NB4 (cell line): ENCODE data around the gene ARHGEF16.

ENCODE experiments used
- POLR2A ChIP-seq: IDR thresholded peaks from 2 replicates; pipeline ENCODE4 v1.6.1; 2011; ENCODE audit warnings: mild to moderate bottlenecking; ENCODE audit not compliant: insufficient read length; ENCODE audit errors: extremely low read depth
- TF ChIP-seq, protein P1 (sequence below): IDR thresholded peaks from one replicate; pipeline ENCODE4 v1.5.1; 2012; ENCODE audit warnings: low read depth, low read length

DNA sequence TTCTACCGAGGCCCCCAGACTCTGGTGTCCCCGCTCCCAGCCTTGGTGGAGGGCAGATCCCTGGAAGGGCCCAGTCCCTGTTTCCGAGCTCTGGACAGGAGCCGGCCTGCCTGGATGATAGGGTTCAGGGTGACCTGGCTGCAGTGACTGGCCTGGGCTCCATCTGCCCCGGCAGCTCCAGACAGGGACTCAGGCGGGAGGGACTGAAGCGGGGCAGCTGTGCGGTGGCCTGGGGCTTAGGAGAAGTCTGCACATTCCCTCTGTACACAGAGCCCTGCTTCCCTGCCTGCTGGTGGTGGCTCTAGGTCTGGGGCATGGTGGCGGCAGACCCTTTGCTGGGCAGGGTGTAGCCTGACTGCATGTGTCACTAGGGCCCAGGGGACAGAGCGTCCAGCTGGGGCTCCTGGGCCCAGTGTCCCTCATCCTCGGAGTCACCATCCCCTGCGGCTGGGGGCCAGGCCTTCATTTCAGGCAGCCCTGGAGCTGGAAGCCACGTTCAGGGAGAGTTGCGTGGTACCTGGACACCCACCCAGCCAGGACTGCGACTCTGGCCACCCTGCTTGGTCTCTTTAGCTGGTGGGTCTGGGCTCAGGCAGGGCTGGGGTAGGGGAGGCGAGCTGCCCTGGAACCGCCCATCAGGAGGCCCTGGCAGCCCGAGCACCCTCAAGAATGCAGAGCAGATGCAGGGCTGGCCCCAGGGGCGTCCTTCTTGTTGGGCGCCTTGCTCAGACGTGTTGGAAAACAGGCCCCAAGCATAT lies 9.6 kb downstream of the ARHGEF16 start:
- TF ChIP-seq, protein P1, sequence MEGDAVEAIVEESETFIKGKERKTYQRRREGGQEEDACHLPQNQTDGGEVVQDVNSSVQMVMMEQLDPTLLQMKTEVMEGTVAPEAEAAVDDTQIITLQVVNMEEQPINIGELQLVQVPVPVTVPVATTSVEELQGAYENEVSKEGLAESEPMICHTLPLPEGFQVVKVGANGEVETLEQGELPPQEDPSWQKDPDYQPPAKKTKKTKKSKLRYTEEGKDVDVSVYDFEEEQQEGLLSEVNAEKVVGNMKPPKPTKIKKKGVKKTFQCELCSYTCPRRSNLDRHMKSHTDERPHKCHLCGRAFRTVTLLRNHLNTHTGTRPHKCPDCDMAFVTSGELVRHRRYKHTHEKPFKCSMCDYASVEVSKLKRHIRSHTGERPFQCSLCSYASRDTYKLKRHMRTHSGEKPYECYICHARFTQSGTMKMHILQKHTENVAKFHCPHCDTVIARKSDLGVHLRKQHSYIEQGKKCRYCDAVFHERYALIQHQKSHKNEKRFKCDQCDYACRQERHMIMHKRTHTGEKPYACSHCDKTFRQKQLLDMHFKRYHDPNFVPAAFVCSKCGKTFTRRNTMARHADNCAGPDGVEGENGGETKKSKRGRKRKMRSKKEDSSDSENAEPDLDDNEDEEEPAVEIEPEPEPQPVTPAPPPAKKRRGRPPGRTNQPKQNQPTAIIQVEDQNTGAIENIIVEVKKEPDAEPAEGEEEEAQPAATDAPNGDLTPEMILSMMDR: no peak
- TF ChIP-seq POLR2A: no peak
